SK-N-DZ (cell line): ENCODE results near the gene LAMTOR1.

Experiments
- DNase-seq: peaks from one replicate; pipeline ENCODE4 v3.0.0-alpha.2; 2015; ENCODE audit warnings: low spot score

LAMTOR1 gene

GRCh38 chr11:72081821-72082453, 21.2 kb downstream of the LAMTOR1 start:
- DNase-seq = no peak

GRCh38 chr11:72081184-72081644, 21.9 kb downstream of the LAMTOR1 start:
- no peak for DNase-seq

- peak; percentile 100 for DNase-seq
Observed at GRCh38 chr11:72080326-72081183, 22.5 kb downstream of the LAMTOR1 start, which contains the start of the genes LRRC51 and NUMA1. TSS of gene LRRC51 (plus strand) at chr11:72080850. CDS start at chr11:72089084, 8,234 bp downstream. TSS of gene NUMA1 (minus strand) at chr11:72080542. CDS start at chr11:72035943, 44,599 bp downstream.

- DNase-seq = no peak
Observed at GRCh38 chr11:72079819-72080325, 23.2 kb downstream of the LAMTOR1 start.

- DNase-seq = no peak
Observed at GRCh38 chr11:72078477-72078876, 24.6 kb downstream of the LAMTOR1 start.

GRCh38 chr11:72075756-72076155, 27.3 kb downstream of the LAMTOR1 start:
- no peak for DNase-seq

- no peak for DNase-seq
Observed at GRCh38 chr11:72075109-72075508, 28.0 kb downstream of the LAMTOR1 start.

- DNase-seq = no peak
Observed at GRCh38 chr11:72072348-72072747, 30.7 kb downstream of the LAMTOR1 start.

- DNase-seq = no peak
Observed at GRCh38 chr11:72070491-72070890, 32.6 kb downstream of the LAMTOR1 start.

GRCh38 chr11:72069787-72070251, 33.3 kb downstream of the LAMTOR1 start:
- no peak for DNase-seq

- no peak for DNase-seq
Observed at GRCh38 chr11:72069200-72069599, 33.9 kb downstream of the LAMTOR1 start.

- no peak for DNase-seq
Observed at GRCh38 chr11:72067676-72068075, 35.4 kb downstream of the LAMTOR1 start.

GRCh38 chr11:72067266-72067665, 35.8 kb downstream of the LAMTOR1 start:
- no peak for DNase-seq

GRCh38 chr11:72066855-72067254, 36.2 kb downstream of the LAMTOR1 start:
- DNase-seq = no peak

GRCh38 chr11:72061739-72062396, 41.2 kb downstream of the LAMTOR1 start:
- DNase-seq = no peak

- DNase-seq = no peak
Observed at GRCh38 chr11:72058416-72059034, 44.6 kb downstream of the LAMTOR1 start.

- no peak for DNase-seq
Observed at GRCh38 chr11:72048766-72049460, 54.2 kb downstream of the LAMTOR1 start.
